GM19025 (cell line): ENCODE results near the gene HSPA12A.

ENCODE experiments used
- ATAC-seq: cut with Tn5 transposase; IDR thresholded peaks from one replicate; pipeline ENCODE4 v1.9.1; 2021; ENCODE audit warnings: mild to moderate bottlenecking, low read depth, moderate library complexity; ENCODE audit not compliant: unreplicated experiment

HSPA12A gene

DNA sequence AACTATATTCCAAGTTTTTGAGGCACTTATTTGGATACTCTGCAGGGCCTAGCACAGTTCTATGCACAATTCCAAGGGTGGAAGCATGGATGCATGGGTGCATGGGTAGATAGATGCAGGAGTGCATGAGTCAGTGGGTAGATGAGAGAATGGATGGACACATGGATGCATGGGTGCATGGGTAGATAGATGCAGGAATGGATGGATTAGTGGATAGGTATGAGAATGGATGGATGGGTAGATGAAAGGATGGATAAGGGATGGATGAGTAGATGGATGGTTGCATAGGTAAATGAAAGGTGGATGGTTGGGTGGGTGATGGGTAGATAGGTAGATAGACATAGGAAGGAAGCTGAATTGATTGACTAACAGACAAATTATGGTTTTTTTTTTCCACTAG lies 106.0 kb downstream of the HSPA12A start:
- ATAC-seq = no peak

DNA sequence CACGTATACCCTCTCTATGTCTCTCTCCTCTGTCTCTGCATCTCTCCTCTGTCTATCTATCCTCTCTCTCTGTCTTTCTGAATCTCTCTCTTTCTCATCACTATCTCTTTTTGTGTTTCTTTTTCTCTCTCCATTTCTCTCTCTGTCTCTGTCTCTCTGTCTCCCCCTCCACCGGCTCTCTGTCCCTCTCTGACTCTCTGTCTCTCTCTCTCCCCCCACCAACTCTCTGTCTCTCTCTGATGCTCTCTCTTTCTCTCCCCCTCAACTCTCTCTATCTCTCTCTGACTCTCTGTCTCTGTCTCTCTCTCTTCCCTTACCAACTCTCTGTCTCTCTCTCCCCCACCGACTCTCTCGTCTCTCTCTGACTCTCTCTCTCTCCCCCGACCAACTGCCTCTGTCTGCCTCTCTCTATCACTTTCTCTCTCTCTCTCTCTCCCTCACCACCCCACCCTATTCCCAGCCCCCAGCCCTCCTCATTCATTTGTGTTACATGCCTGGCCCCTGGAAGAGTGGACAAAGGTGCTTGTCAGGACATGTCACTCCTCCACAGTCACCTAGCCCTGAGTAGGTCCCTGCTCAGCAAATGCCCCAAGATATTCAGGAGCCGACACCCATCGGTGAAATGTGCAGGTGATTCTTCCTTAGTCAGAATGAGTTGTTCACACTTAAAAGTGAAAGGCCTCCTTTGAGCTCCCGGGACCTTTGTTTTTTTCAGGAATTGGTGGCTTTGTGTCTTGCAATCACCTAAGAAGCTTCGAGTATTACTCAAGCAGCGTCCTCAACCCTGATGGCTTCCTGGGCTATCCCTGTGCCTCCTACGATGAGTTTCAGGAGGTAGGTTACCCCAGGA lies 108.0 kb downstream of the HSPA12A start:
- no peak for ATAC-seq

DNA sequence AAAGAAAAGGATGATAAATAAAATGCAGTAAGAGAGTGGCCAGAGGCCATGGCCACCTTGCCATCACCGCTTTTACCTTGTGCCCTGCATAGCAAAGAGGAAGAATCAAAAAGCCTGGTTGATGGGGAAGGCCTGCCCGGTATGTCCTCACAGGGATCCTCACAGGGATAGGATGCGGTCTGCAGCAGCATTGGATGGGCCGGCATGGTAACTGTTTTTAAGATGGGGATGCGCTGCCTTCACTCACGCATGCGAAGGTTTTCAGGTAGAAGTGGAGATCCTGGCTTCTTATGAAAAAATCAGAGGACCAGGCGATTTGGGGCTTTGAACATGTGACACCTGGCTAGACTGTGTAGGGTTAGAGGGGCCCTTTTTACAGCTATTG lies 109.2 kb downstream of the HSPA12A start:
- no peak for ATAC-seq

- no peak for ATAC-seq
These were observed 109.7 kb downstream of the HSPA12A start for GRCh38 chr10:116632596-116633215.

GRCh38 chr10:116631871-116632295 lies 110.5 kb downstream of the HSPA12A start:
- no peak for ATAC-seq

GRCh38 chr10:116630020-116630419 lies 112.3 kb downstream of the HSPA12A start:
- no peak for ATAC-seq

GRCh38 chr10:116629340-116629739 lies 113.0 kb downstream of the HSPA12A start:
- ATAC-seq = no peak

- ATAC-seq = no peak
These were observed 114.9 kb downstream of the HSPA12A start for GRCh38 chr10:116627386-116627933.

DNA sequence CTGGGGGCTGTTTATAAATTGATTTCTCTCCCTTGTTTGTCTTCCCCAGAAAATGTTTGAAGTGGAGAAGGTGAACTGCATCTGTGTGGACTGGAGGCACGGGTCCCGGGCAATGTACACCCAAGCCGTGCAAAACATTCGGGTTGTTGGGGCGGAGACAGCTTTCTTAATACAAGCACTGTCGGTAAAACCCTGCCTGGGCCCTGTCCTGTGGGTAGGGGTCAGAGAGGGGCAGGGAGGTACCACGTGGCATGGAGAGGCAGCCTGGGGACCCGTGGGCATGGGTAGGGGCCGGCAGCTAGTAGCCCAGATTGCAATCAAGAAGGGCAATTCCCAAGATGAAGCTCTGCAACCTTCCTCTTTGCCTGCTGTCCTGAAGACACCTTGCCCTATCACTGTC lies 115.6 kb downstream of the HSPA12A start:
- no peak for ATAC-seq

DNA sequence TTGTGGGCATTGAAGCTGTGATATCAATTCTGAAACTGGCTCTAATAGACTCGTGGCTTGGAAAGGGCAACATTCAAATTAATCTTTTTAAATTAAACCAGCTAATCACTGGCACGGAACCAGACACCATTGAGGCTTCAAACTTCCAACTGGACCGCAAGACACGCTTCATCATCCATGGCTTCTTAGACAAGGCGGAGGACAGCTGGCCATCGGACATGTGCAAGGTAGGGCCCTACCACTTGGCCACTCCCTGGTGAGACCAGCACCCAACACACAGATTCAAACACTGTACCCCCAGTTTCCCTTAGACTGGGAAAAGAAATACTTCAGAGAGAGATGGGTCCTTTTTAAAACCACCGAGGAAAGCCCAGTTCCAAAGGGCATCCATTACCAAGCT lies 116.5 kb downstream of the HSPA12A start:
- ATAC-seq = no peak

DNA sequence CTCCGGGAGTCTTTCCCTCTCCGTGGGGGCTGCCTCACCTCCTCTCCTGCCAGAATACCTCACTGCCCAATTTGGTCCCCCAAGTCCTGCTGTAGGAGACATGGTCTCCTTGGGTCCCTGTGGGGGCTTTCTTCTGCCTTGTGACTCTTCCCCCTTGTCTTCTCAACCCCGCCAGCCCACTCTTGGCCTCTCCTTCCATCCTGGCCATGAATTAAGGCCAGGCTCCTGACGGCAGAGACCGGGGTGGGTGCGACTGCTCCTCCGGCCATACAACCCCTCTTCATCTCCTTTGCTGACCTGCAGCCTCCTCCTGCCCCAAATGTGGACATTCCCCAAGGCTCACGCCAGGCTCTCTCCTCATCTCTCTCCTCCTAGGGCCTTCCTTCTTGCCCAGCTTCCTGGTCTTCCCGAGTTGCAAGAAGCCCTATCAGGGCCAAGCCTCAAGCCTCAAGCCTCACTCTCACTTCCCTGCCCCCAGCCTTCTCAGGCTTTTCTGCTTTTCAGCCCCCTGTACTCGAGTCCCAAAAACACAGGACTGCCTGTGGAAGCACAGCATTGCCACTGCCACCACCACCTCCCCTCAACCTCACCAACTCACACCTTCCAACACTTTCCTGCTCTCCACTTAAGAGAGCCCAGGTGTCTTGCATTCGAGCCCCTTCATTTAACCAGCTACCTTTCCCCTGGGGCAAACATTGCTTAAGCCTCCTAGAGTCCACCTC lies 120.3 kb downstream of the HSPA12A start:
- no peak for ATAC-seq

DNA sequence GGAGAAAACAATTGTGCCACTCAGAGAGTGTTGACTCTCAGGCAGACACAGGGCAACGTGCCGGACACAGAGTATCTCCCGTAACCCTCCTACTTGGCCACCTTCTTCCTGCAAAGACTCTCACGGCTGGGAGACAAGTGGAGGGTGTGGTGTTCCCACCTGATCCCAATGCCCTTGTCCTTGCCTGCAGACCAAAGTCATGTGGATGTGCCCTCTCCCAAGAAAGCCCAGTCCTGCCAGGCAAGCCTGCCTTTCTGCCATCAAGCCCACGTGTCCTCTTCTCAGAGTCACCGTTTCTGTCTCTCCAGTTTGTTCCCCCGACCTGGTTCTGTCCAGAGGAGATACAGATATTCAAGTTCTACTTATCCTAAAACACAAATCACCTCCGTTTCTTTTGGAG lies 120.9 kb downstream of the HSPA12A start:
- no peak for ATAC-seq
